HG03558 (cell line): Measurements from ENCODE around the gene ETF1.
A peak's percentile ranks its signal among the peaks of the same experiment; 100 is the strongest.

ENCODE experiments used
- ATAC-seq: cut with Tn5 transposase; IDR thresholded peaks from one replicate; pipeline ENCODE4 v1.9.1; 2021; ENCODE audit warnings: moderate number of reproducible peaks; ENCODE audit not compliant: unreplicated experiment; ENCODE audit errors: extremely low read depth

Gene ETF1

DNA sequence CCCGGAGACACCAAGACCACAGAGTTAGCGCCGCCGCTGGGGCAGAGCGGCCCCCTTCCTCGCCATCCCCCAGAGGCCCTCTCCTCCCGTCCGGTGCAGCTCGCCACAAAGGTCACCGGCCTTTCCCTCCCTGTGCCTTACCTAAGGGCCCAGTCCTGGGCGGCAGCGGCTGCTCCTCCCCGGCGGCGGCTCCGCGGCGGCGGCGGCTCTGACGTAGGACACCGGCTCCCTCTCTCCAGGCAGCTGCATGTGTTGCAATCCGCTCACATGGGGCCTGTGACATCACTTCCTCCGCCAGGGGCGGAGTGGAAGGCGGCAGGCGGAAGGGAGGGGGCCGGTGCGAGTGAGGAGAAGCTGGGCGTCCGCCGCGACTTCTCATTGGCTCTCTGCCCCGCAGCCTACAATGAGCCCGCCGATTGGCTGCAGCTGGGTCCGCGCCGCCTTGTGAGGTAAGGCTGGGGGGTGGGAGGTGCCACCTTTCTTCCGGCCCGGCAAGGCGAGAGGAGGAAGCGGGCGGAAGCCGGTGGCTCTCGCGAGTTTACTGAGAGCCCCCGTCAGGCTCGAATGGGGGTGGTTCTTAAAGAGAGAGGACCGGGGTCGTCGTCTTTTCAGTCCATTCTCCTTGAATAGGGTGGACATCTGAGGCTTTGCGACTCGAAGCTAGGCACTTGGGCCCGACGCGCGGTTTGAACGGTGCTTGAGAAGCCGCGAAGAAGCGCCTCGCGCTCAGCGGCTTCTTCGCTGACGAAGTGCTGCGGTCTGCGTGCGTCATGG is at the start of gene ETF1:
TSS of gene ETF1 (minus strand) at position 281 of the 774 bp plus-strand sequence. CDS start 318 bp downstream, outside the sequence.
- ATAC-seq = peak; percentile 85

- no peak for ATAC-seq
Observed at GRCh38 chr5:138588013-138588788, 45.2 kb upstream of the ETF1 start.

GRCh38 chr5:138585157-138585556 is 42.1 kb upstream of the ETF1 start:
- ATAC-seq = no peak

DNA sequence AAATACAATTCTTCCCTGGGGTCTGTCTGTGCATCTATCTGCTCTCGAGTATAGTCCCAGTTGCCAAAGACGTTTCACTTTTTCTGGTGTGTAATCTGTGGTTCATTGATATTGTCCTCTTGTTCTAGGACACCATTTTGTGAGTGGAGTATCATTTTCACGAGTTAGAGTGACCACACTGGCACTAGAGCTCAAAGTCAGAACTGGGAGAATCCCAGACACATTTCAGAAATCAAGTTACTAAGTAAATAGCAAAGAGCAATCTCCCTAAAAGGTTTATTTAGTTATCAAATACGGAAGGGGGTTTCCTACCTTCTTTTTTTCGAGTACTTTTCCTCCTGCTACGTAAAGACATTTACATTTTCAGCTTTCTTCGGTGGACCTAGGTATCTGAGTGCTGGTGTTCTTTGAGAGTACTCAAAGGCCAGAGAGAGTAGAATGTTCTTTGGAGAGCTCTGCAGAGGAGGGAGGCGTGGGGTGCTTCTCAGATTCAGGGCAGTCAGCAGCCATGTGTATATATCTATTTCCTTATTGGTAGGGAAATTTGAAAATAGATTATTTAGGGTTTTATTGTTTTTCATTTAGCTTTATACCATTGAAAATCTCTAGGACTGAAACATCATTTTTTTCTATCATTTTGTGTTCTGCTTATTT is 41.1 kb upstream of the ETF1 start:
- ATAC-seq = no peak

DNA sequence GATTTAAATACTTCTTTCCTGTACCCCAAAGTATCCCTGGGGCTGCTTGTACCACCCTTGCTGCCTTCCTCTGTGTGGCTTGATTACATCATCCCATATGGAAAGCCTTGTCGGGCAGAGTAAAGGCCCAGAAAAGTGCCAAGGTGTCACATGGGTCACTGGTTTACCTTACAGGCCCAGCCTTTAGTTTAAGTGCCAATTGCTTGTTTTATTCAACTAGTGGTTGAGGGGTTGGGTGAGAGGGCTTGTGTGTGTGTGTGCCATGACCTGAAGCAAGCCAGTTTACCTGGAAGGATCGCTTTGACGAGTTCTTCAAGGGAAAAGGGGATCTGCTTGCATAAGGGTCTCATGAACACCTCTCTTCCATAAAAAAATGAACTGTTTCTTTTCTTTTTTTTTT is 39.9 kb upstream of the ETF1 start:
- ATAC-seq = no peak

- no peak for ATAC-seq
Observed at GRCh38 chr5:138580777-138581176, 37.7 kb upstream of the ETF1 start.

- ATAC-seq = no peak
Observed at GRCh38 chr5:138580001-138580400, 37.0 kb upstream of the ETF1 start.

- ATAC-seq = no peak
Observed at GRCh38 chr5:138579517-138579863, 36.5 kb upstream of the ETF1 start.

- ATAC-seq = no peak
Observed at GRCh38 chr5:138577452-138577851, 34.4 kb upstream of the ETF1 start.

DNA sequence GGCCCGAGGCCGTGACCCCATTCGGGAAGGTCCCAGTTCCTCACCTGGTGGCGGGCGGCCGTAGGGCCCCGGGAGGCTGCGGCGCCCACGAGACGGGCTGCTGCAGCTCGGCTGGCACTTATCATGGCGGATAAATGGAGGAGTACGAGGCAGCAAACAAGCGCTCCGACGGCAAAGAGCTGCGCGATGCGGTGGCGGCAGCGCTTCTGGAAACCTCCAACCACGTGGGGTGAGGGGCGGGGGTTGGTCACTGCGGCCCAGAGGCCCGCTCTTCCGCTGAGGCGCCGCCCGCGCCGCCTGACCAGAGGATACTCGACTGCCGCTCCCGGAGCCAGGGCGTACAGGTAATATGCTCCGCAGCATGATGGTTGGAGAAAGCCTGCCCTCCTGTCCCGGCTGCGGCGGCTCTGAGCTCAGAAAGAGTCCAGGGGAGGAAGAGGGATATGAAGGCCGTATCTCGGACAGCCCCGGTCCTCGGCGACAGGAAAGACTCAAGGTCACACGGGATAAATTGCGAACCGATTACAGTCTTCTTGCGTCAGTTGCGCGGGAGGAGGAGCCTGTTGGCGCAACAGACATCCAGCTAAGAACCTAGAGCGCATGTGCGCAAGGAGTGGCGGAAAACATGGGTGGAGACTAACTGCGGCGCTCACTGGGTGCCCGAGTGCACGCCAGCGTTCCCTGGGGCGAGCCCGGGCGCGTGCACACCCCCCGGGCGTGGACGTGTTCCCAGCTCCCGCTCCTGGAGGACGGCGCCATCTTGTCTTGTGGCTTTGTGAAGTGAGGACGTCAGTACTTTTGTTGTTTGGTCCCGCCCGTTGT is 32.4 kb upstream of the ETF1 start, which contains the start of gene HSPA9:
TSS of gene HSPA9 (minus strand) at position 208 of the 822 bp plus-strand sequence. CDS start at position 125, 83 bp downstream.
- ATAC-seq = peak; percentile 76

DNA sequence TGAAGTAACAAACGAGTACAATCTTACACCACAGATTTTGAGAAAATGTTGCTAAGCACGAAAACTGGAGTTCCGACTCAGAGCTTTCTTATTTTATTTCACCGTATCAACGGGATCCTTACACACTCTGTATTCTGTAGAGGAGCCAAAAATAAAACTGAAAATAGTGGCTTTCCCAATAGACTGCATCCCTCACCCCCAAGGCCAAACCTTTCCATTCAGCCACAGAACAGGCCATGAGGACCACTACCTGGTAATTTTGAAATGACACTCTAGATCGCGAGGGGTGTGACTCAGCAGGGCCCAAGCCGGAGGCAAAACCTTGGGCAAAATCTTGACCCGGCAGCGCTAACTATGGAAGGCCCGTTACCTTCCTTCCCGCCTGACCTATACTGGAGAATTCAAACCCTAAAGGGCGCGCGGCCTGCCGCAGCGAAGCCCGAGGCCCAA is 31.7 kb upstream of the ETF1 start:
- ATAC-seq = no peak

DNA sequence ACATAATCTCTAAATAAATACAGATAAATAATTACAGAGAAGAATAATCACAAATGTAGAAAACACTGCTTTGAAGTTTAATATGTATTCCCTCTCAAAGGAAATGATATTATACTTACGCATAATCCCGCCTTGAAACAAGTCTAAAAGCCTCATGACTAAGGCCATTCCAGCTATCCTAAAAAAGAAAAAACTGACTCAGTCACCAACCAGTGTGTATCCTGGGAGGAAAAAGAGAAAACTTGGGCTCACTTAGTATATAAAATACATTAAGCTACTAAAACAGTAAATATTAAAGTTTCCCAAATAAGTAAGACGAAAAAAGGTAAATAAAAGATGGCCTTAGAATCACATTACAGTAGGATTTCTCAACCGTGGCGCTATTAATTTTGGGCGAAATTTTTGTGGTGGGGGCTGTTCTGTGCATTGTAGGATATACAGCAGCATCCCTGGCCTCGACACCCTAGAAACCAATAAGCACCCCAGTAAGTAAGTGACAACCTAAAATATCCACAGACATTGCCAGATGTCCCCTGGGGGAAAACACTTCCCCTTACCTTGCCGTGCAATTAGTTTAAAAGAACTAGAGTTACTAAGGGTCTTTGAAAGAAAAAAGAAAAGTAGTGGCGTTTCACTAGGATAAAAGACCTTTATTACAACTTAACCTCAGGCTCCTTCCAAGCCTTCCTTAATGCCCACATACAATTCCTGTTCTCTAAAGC is 31.1 kb upstream of the ETF1 start:
- no peak for ATAC-seq

DNA sequence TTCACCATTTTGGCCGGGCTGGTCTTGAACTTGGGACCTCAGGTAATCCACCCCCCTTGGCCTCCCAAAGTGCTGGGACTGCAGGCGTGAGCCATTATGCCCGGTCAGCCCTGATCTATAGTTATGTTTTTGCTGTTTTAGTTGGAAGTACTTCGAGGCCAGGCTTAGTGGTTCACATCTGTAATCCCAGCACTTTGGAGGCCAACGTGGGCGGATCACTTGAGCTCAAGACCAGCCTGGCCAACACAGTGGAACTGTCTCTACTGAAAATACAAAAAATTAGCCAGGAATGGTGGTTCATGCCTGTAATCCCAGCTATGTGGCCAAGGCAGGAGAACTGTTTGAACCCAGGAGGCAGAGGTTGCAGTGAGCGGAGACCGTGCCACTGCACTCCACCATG is 30.2 kb upstream of the ETF1 start:
- ATAC-seq = no peak

GRCh38 chr5:138570871-138571270 is 27.8 kb upstream of the ETF1 start:
- ATAC-seq = no peak

DNA sequence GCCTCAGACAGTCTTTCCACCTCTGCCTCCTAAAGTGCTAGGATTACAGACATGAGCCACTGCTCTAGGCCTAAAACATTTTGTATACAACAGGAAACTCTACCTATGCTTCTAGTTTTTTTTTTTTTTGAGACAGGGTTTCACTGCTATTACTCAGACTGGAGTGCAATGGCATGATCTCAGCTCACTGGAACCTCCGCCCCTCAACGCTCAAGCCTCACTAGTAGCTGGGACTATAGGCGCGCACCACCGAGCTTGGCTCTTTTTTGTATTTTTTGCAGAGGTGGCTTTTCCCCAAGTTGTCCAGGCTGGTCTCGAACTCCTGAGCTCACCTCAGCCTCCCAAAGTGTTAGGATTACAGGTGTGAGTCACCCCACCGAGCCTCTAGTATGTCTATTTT is 26.7 kb upstream of the ETF1 start:
- ATAC-seq = no peak

DNA sequence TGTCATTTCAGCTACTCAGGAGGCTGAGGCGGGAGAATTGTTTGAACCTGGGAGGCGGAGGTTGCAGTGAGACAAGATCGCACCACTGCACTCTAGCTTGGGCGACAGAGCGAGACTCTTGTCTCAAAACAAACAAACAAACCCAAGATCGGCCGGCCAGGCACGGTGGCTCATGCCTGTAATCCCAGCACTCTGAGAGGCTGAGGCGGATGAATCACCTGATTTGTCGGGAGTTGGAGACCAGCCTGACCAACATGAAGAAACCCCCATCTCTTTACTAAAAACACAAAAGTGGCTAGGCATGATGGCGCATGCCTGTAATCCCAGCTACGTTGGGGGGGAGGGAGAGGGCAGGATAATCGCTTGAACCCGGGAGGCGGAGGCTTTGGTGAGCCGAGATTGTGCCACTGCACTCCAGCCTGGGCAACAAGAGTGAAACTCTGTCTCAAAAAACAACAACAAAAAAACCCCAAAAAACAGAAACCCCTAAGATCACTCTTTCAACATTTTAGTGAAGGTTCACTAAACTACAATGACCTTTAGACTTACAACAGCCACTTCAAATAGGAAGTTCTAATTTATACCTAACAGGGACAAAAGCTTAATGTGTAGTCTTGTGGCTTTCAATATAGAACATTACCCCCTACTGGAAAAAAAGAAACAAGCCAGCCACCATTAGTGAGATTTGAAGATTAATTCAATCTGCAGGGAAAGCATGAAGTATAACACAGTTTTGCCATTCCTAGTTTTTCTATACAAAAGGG is 25.2 kb upstream of the ETF1 start:
- ATAC-seq = no peak

DNA sequence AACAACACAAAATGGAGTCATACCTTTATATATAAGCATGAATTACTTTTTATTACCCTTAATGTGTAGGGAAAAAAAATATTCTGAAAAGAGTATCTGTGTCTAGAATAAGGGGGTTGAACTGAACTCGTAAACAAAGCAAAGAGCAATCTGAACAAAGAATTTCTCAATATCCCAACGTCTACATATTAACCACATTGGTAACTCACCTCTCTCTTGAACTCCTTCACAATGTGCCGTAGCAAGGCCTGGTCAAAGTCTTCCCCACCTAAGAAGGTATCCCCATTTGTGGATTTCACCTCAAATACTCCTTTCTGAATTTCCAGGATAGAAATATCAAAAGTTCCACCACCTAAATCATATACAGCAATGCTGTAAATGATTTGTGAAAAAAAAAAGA is 23.8 kb upstream of the ETF1 start:
- no peak for ATAC-seq

- ATAC-seq = no peak
Observed at GRCh38 chr5:138565100-138565821, 22.2 kb upstream of the ETF1 start.
